GM21737 (cell line): ENCODE results near the gene ACAN.

Source experiments
- ATAC-seq: cut with Tn5 transposase; IDR thresholded peaks from one replicate; pipeline ENCODE4 v1.9.1; 2021; ENCODE audit warnings: mild to moderate bottlenecking, moderate library complexity; ENCODE audit not compliant: unreplicated experiment

ACAN gene

DNA sequence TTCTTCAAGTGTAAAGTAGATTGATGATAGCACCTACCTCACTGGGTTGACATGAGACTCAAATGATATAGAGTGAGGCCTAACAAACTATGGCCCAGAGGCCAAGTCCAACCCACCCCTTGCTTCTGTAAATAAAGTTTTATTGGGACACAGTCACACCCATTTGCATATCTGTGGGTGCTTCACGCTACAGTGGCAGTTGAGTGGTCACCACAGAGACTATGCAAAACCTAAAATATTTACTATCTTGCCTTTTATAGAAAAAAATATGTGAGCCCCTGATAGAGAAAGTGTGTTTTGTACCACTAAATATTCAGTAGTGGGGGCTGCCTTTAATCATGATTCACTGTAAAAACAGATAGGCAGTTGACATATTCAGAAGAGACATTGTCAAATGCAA is 38.0 kb downstream of the ACAN start:
- no peak for ATAC-seq

- ATAC-seq: no peak
Measured at GRCh38 chr15:88842156-88842555, 38.9 kb downstream of the ACAN start.

GRCh38 chr15:88843334-88843733 is 40.1 kb downstream of the ACAN start:
- ATAC-seq: no peak

DNA sequence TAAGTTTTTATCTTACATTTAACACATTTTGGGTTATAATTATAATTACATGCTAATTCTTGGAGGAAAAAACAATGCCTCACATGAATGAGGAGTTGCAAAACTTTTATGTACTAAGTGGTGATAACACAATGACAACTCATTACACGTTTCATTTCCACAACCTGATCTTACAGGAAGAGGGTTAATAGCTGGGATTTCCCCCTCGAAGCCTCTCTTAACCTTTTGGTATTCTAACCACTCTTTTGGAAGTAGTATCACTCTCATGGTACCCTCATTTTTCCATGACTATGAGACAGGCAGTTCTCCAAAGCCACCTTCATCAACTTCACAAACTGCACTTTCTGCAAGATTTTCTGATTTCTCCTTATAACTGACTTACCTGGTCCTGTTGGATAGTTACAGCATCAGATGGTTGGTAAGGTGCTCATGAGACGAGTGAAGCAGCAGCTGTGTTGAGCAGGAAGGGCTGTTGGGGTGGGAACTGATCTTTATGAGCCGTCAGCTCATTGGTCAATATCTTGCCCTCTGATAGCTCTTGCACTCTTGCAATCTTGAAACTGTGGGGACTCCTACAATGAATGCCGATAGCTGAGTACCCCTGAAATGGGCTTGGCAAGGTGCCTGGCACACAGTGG is 41.6 kb downstream of the ACAN start:
- ATAC-seq: no peak

GRCh38 chr15:88845616-88846015 is 42.4 kb downstream of the ACAN start:
- ATAC-seq: no peak

GRCh38 chr15:88847144-88847543 is 43.9 kb downstream of the ACAN start:
- no peak for ATAC-seq

- ATAC-seq: no peak
Measured at GRCh38 chr15:88848203-88848602, 45.0 kb downstream of the ACAN start.

DNA sequence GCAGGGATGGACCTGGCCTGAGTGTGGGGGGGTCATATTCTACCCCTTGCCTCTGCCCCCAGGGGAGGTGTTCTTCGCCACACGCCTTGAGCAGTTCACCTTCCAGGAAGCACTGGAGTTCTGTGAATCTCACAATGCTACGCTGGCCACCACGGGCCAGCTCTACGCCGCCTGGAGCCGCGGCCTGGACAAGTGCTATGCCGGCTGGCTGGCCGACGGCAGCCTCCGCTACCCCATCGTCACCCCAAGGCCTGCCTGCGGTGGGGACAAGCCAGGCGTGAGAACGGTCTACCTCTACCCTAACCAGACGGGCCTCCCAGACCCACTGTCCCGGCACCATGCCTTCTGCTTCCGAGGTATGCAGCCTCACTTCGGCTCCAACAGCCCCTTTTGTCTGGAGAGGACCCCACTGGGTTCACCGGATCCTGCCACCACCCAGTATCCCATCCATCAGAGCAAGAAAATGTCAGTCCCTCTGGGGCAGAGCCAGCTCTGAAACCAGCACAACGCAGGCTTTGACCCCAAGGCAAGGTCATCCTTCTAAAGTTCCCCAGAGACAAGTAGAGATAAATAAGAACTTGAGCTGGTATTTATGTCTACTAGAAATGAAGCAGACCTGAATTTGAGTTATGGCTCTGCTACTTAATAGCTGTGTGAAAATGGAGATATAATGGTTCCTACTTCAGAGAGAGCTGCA is 46.3 kb downstream of the ACAN start:
- ATAC-seq: no peak

DNA sequence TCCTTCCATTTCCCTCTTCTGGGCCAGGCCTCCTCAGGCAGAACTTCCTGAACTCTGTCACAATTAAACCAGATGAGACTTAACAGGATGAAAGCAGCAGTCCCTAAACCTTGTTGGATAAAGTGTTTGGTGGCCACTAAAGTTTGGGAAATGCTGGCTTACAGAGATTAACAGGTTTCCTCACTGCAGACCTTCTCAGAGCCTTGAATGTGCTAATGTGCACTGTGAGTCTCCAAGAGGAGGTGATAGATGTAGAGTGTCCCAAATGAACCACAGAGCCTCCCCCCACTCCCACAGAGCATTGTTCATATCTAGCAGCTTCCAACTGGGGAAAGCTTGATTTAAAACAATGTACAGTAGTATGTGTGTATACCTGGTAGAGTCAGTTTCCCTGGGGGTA is 49.2 kb downstream of the ACAN start:
- ATAC-seq: no peak

DNA sequence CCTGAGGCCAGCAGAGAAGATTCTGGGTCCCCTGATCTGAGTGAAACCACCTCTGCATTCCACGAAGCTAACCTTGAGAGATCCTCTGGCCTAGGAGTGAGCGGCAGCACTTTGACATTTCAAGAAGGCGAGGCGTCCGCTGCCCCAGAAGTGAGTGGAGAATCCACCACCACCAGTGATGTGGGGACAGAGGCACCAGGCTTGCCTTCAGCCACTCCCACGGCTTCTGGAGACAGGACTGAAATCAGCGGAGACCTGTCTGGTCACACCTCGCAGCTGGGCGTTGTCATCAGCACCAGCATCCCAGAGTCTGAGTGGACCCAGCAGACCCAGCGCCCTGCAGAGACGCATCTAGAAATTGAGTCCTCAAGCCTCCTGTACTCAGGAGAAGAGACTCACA is 55.7 kb downstream of the ACAN start:
- no peak for ATAC-seq

GRCh38 chr15:88859550-88859949 is 56.3 kb downstream of the ACAN start:
- no peak for ATAC-seq

DNA sequence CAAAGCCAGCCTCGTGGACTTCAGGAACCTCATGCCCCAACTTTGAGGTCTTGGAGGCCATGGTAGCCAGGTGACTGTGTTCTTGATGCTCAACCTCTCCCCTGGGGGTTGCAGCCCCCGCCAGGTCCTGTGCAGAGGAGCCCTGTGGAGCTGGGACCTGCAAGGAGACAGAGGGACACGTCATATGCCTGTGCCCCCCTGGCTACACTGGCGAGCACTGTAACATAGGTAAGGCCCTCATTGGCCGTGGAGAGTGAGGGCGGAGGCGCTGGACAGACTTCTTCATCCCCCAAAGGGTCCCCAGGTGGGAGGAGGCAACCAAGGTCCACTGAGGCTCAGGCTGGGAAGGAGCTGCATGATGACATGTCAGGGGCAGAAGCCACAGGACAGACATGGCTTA is 57.0 kb downstream of the ACAN start:
- no peak for ATAC-seq

- ATAC-seq: no peak
Measured at GRCh38 chr15:88863412-88863811, 60.2 kb downstream of the ACAN start.

DNA sequence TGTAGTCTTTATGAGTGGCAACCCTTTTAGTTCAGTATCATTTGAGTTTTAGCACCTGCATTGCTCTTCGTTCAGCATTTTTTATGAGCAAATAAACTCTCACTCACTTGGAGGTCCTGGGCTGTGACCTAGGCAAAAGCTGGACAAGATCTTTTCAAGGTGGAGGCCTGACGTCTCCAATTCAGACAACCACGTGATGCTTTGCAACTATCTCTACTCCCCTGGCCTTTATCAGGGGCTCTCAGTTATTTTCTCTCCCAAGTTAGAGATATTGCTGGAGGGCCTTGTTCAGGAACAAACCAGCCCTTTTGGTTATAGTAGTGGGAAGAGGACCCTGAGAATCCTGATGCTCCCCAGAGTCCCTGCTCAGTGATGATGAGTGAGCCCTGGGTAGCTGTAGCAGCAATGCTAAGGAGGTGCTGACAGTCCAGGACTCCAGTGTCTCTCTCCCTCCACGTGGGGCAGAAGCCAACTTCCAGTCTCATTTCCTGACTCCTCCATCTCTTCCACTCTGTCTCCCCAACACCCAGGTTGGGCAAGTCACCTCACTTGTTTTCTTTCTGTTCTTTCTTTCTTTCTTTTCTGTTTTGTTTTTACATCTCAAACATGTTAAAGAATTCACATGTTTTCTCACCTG is 61.7 kb downstream of the ACAN start:
- ATAC-seq: no peak

- no peak for ATAC-seq
Measured at GRCh38 chr15:88865498-88866099, 62.4 kb downstream of the ACAN start.

- no peak for ATAC-seq
Measured at GRCh38 chr15:88866295-88866881, 63.2 kb downstream of the ACAN start.

GRCh38 chr15:88871313-88871712 is 68.1 kb downstream of the ACAN start:
- ATAC-seq: no peak

DNA sequence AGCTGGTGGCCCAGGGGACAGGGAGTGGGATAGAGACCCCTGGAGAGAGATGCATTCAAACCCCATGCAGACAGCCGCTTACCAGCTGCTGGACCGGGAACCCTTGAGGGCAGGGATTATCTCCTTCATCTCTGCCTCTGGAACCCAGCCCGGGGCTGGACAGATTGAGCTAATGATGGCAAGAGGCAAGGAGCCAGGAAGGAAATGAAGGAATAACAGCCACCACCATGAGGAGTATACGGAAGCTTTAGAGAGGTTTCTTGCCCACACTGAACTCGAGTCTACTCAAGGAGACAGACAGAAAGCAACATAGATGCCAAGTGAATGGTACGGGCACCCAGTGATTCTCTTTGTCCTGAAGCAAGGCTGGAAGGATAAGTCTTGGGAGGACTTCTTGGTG is 68.9 kb downstream of the ACAN start:
- no peak for ATAC-seq

DNA sequence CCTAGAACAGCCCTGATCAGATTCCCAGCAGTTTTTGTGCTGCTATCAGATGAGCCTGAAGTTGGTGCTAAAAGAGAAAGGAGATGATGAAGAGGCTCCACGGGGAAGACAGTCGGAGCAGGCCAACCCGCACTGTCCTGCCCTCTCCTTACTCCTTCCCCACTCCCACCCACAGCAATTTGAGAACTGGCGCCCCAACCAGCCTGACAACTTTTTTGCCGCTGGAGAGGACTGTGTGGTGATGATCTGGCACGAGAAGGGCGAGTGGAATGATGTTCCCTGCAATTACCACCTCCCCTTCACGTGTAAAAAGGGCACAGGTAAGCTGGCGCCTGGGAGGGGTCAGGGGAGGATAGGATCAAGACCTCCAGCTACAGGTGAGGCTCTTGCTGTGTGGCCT is 69.5 kb downstream of the ACAN start:
- ATAC-seq: no peak

GRCh38 chr15:88873786-88874185 is 70.5 kb downstream of the ACAN start:
- no peak for ATAC-seq

- ATAC-seq: no peak
Measured at GRCh38 chr15:88874275-88874674, 71.0 kb downstream of the ACAN start.

DNA sequence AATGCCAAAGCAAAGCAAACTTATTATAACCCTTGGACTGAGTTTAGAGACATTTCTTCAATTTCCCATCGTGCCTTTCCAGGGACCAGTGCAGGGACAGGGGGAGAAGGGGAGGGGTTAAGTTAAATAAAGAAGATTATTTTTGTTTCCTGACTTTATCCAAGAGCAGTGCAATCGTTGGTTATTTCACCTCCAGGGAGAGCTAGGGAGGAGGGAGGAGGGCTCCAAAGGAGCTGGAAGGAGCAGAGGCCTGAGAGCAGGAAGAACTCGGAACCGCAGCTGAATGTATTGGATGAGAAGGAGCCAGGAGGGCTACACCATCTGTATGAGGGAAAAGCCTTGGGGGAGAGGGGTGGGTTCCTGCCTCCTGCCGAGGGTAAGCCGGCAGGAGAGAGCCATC is 71.4 kb downstream of the ACAN start:
- ATAC-seq: no peak
